Endothelial cell of umbilical vein (primary cell): ENCODE results near the gene HMCN1. TPM values are rescaled to one million over a fixed set of nuclear protein-coding genes. Genes with fewer than 3 reads are reported as not detected.

Experiments
- BruUV-seq: library from RNA; stranded (reverse); fragments of 400-500 nt; replicated peaks from 2 replicates; lab custom pipeline; 2021; lab: Mats Ljungman, UMichigan
- CTCF ChIA-PET: fragments of 300-600, 350-600 bp; sonication (Branson Sonifier 250); formaldehyde crosslinking; loops from one replicate; lab custom pipeline; 2021; ENCODE audit warnings: antibody characterized with exemption, inconsistent platforms; lab: Charles Lee
- POLR2A ChIA-PET: fragments of 300-600, 350-600 bp; sonication (Branson Sonifier 250); formaldehyde crosslinking; loops from one replicate; lab custom pipeline; 2021; ENCODE audit warnings: antibody characterized with exemption, inconsistent platforms; lab: Charles Lee
- DNase-seq: peaks from one replicate; pipeline ENCODE4 v3.0.0-alpha.2; 2011; ENCODE audit warnings: low read depth, low spot score
- FAIRE-seq: peaks from 2 replicates; lab custom pipeline; 2011; peaks lifted over from hg19 to GRCh38; lab: Jason Lieb, UNC
- H2AFZ ChIP-seq: 2 replicates; pipeline ENCODE4 v1.6.0; 2012; ENCODE audit warnings: low read depth, low read length, control low read depth, inconsistent platforms
- H3K27ac ChIP-seq: 2 replicates; pipeline ENCODE4 v1.5.1; 2011; ENCODE audit warnings: low read depth, mild to moderate bottlenecking, control low read depth, low read length, moderate library complexity; ENCODE audit not compliant: insufficient read depth
- H3K27me3 ChIP-seq, 2 experiments: 2 replicates each; pipeline versions ENCODE4 v1.6.0 to v1.6.1; 2011; ENCODE audit warnings: low read length in 2 of 2, mixed read lengths in 1 of 2; ENCODE audit not compliant: control insufficient read depth in 2 of 2, insufficient read depth in 2 of 2
- H3K36me3 ChIP-seq, 2 experiments: 2 replicates in 1 of 2; 3 replicates in 1 of 2; pipeline ENCODE4 v1.5.1; 2011; ENCODE audit warnings: low read length in 2 of 2, mild to moderate bottlenecking in 1 of 2, moderate library complexity in 1 of 2; ENCODE audit not compliant: control insufficient read depth in 2 of 2, insufficient read depth in 2 of 2; ENCODE audit errors: extremely low read depth in 1 of 2
- H3K4me1 ChIP-seq: 3 replicates; pipeline ENCODE4 v1.5.1; 2011; ENCODE audit warnings: mild to moderate bottlenecking, low read length; ENCODE audit not compliant: control insufficient read depth, insufficient read depth; ENCODE audit errors: extremely low read depth
- H3K4me2 ChIP-seq: 2 replicates; pipeline ENCODE4 v1.6.1; 2011; ENCODE audit warnings: low read length, control low read depth, mixed read lengths; ENCODE audit not compliant: insufficient read depth
- H3K4me3 ChIP-seq, 3 experiments: fragments of 200-600 bp in 1 of 3; sonication (generic), shearing (Covaris generic) in 1 of 3; replicated peaks in 1 of 3; 2 replicates each; pipeline ENCODE4 v1.5.1; 2011 to 2016; ENCODE audit warnings: control low read depth in 3 of 3, low read length in 3 of 3, mild to moderate bottlenecking in 2 of 3, inconsistent platforms in 1 of 3, low read depth in 1 of 3, moderate library complexity in 1 of 3; ENCODE audit not compliant: insufficient read depth in 1 of 3
- H3K79me2 ChIP-seq: 2 replicates; pipeline ENCODE4 v1.6.0; 2012; ENCODE audit warnings: low read length, inconsistent platforms; ENCODE audit not compliant: control insufficient read depth, insufficient read depth
- H3K9ac ChIP-seq: replicated peaks from 2 replicates; pipeline ENCODE3; 2011; ENCODE audit warnings: low read length, control low read depth; ENCODE audit not compliant: insufficient read depth; ENCODE audit errors: extremely low read depth
- H3K9me1 ChIP-seq: replicated peaks from 3 replicates; pipeline ENCODE4 v1.6.0; 2011; ENCODE audit warnings: mild to moderate bottlenecking, low read length; ENCODE audit not compliant: control insufficient read depth, insufficient read depth; ENCODE audit errors: extremely low read depth
- H3K9me3 ChIP-seq: replicated peaks from 2 replicates; pipeline ENCODE4 v1.5.1; 2012; ENCODE audit warnings: low read length, inconsistent platforms; ENCODE audit not compliant: control insufficient read depth, insufficient read depth
- H4K20me1 ChIP-seq: replicated peaks from 2 replicates; pipeline ENCODE3; 2011; ENCODE audit warnings: mild to moderate bottlenecking, low read length; ENCODE audit not compliant: control insufficient read depth, insufficient read depth; ENCODE audit errors: extremely low read depth
- EZH2 ChIP-seq: IDR thresholded peaks from 2 replicates; pipeline ENCODE4 v1.6.1; 2012; ENCODE audit warnings: borderline replicate concordance, low read depth, mild to moderate bottlenecking, moderate library complexity, low read length, inconsistent platforms; ENCODE audit not compliant: severe bottlenecking
- FOS ChIP-seq: IDR thresholded peaks from 2 replicates; pipeline ENCODE4 v1.6.1; 2011; ENCODE audit warnings: mild to moderate bottlenecking, low read length, moderate library complexity, borderline replicate concordance; ENCODE audit not compliant: insufficient read depth
- GATA2 ChIP-seq: IDR thresholded peaks from 2 replicates; pipeline ENCODE4 v1.7.0; 2011; ENCODE audit warnings: low read depth, mild to moderate bottlenecking, moderate library complexity, mixed read lengths, low read length; ENCODE audit not compliant: insufficient read length, insufficient read depth
- JUN ChIP-seq: IDR thresholded peaks from 2 replicates; pipeline ENCODE4 v1.6.1; 2011; ENCODE audit warnings: borderline replicate concordance, low read depth; ENCODE audit not compliant: insufficient read length, insufficient read depth
- MYC ChIP-seq: IDR thresholded peaks from one replicate; pipeline ENCODE4 v1.6.1; 2011; ENCODE audit warnings: mild to moderate bottlenecking, low read depth, low read length
- POLR2A ChIP-seq: IDR thresholded peaks from 2 replicates; pipeline ENCODE4 v1.6.1; 2012; ENCODE audit warnings: low read depth, mild to moderate bottlenecking, control low read depth, low read length
- POLR2AphosphoS5 ChIP-seq: IDR thresholded peaks from 2 replicates; pipeline ENCODE4 v1.6.1; 2012; ENCODE audit warnings: low read depth, mild to moderate bottlenecking, control low read depth, low read length, moderate library complexity; ENCODE audit not compliant: insufficient read depth
- dilution Hi-C: fragments of 300-500 bp; cut with MboI; formaldehyde crosslinking; loops from one replicate; pipeline ENCODE4 v1.15.0; 2019; ENCODE audit warnings: low sequenced_read_pairs; ENCODE audit not compliant: extremely low pct_ligation_motif_present
- intact Hi-C: fragments of 100-400 bp; cut with micrococcal nuclease; formaldehyde crosslinking; loops from one replicate; pipeline ENCODE4 v1.10.0; 2022
- polyA plus RNA-seq, 4 experiments: library from polyadenylated mRNA; depleted of rRNA in 3 of 4; stranded (reverse) in 3 of 4; unstranded in 1 of 4; fragments of >200 nt; gene quantifications; 2 replicates each; pipeline versions ENCODE4 v1.2.1 to v1.2.3, GENCODE V29; 2011 to 2012; ENCODE audit warnings: missing spikeins in 1 of 4
- total RNA-seq: library from RNA; stranded (reverse); gene quantifications from 2 replicates; pipeline ENCODE4 v1.2.3, GENCODE V29; 2021
- TF ChIP-seq, protein P1 (sequence below): IDR thresholded peaks from 2 replicates; pipeline ENCODE4 v1.6.1; 2011; ENCODE audit not compliant: insufficient read depth, insufficient read length
- TF ChIP-seq, protein P2 (sequence below), 2 donors: IDR thresholded peaks; 1 replicate in 1 of 2; 2 replicates in 1 of 2; pipeline ENCODE4 v1.5.1; 2011; ENCODE audit warnings: low read length in 2 of 2, mild to moderate bottlenecking in 2 of 2, moderate library complexity in 2 of 2, control low read depth in 1 of 2, inconsistent platforms in 1 of 2, low read depth in 1 of 2; ENCODE audit not compliant: insufficient read depth in 1 of 2; ENCODE audit errors: extremely low read depth in 1 of 2

HMCN1 gene
- total and polyA plus RNA-seq, 2 donors (not counting 3 experiments of a cell fraction or from before 2014, with no cell fraction given), result 10.3 to 16.0 TPM

- CTCF ChIA-PET, result no interaction called here
- no peak overlapping the region for H3K9ac ChIP-seq
- H3K9me1 ChIP-seq, result no peaks in the 10 kb centered on the region
- H3K4me3 ChIP-seq, result no peak overlapping the region
- no peaks in the 10 kb centered on the region for H3K27me3 ChIP-seq
- H3K79me2 ChIP-seq, result no peaks in the 10 kb centered on the region
- H4K20me1 ChIP-seq, result no peaks in the 10 kb centered on the region
- POLR2A ChIA-PET, result no interaction called here
- H3K27ac ChIP-seq, result no peak overlapping the region
- DNase-seq (no peak), FAIRE-seq (no peak)
- H3K36me3 ChIP-seq, result no peaks in the 10 kb centered on the region
- no peak for TF ChIP-seq GATA2
- TF ChIP-seq FOS, result no peak
- TF ChIP-seq POLR2A, result no peak
- TF ChIP-seq POLR2AphosphoS5, result no peak
- TF ChIP-seq MYC, result no peak
- TF ChIP-seq, protein P1, sequence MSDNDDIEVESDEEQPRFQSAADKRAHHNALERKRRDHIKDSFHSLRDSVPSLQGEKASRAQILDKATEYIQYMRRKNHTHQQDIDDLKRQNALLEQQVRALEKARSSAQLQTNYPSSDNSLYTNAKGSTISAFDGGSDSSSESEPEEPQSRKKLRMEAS, result no peak
- TF ChIP-seq EZH2, result no peak
- TF ChIP-seq, protein P2, sequence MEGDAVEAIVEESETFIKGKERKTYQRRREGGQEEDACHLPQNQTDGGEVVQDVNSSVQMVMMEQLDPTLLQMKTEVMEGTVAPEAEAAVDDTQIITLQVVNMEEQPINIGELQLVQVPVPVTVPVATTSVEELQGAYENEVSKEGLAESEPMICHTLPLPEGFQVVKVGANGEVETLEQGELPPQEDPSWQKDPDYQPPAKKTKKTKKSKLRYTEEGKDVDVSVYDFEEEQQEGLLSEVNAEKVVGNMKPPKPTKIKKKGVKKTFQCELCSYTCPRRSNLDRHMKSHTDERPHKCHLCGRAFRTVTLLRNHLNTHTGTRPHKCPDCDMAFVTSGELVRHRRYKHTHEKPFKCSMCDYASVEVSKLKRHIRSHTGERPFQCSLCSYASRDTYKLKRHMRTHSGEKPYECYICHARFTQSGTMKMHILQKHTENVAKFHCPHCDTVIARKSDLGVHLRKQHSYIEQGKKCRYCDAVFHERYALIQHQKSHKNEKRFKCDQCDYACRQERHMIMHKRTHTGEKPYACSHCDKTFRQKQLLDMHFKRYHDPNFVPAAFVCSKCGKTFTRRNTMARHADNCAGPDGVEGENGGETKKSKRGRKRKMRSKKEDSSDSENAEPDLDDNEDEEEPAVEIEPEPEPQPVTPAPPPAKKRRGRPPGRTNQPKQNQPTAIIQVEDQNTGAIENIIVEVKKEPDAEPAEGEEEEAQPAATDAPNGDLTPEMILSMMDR (IDR thresholded peaks at IDR 0.05; ENCODE audit: extremely low read depth in 1 of 2, insufficient read depth in 1 of 2, low read depth in 1 of 2, low read length in 2 of 2), result no peak
- no peak for TF ChIP-seq JUN
- no peak overlapping the region for H2AFZ ChIP-seq
- no peaks in the 10 kb centered on the region for H3K9me3 ChIP-seq
- intact Hi-C loops (no loop called here), dilution Hi-C loops (no loop called here)
- H3K4me1 ChIP-seq, result no peaks in the 10 kb centered on the region
- BruUV-seq, result no TSS peak
- H3K4me2 ChIP-seq, result no peak overlapping the region
Measured at GRCh38 chr1:185807275-185807674, 73.1 kb downstream of the HMCN1 start.
